Type B pancreatic cell (in vitro differentiated cells): Measurements from ENCODE around the gene PHC2. TPM values are rescaled to one million over a fixed set of nuclear protein-coding genes. Genes with fewer than 3 reads are reported as not detected.
A peak's percentile ranks its signal among the peaks of the same experiment; 100 is the strongest.

Experiments
- DNase-seq: peaks from one replicate; pipeline ENCODE4 v3.0.0; 2021; ENCODE audit warnings: mixed read lengths; ENCODE audit not compliant: unreplicated experiment; ENCODE audit errors: extremely low spot score
- H3K27ac Mint-ChIP-seq: 2 replicates; pipeline ENCODE4 v1.8.0; 2021; ENCODE audit warnings: mild to moderate bottlenecking, mixed read lengths
- H3K27me3 Mint-ChIP-seq: 2 replicates; pipeline ENCODE4 v1.8.0; 2021; ENCODE audit warnings: mixed read lengths
- H3K36me3 Mint-ChIP-seq: 2 replicates; pipeline ENCODE4 v1.8.0; 2021; ENCODE audit warnings: mixed read lengths
- H3K4me1 Mint-ChIP-seq: one replicate; pipeline ENCODE4 v1.8.0; 2021; ENCODE audit warnings: mixed read lengths; ENCODE audit not compliant: unreplicated experiment
- H3K4me3 Mint-ChIP-seq: 2 replicates; pipeline ENCODE4 v1.8.0; 2021; ENCODE audit warnings: mild to moderate bottlenecking, mixed read lengths
- H3K9me3 Mint-ChIP-seq: 2 replicates; pipeline ENCODE4 v1.8.0; 2021; ENCODE audit warnings: mixed read lengths
- CTCF ChIP-seq: fragments of 200-600 bp; sonication (generic); conservative IDR thresholded peaks from 2 replicates; pipeline ENCODE4 v1.5.0; 2021; ENCODE audit warnings: antibody characterized with exemption, mild to moderate bottlenecking
- total RNA-seq: library from RNA; stranded (reverse); gene quantifications from 2 replicates; pipeline ENCODE4 v1.2.1, GENCODE V29; 2021; ENCODE audit warnings: low replicate concordance

Gene PHC2
- total RNA-seq, 1 donor from 2014 or later: 106 TPM

GRCh38 chr1:33288976-33289857 is 141.7 kb downstream of the PHC2 start:
- Mint-ChIP-seq H3K27ac (peak overlapping the region; percentile 41), H3K4me3 (no peak overlapping the region)
- no peak for DNase-seq

GRCh38 chr1:33287317-33287716 is 143.6 kb downstream of the PHC2 start:
- no peaks in the 10 kb centered on the region for H3K27me3 Mint-ChIP-seq
- no peak for DNase-seq
- no peak for TF ChIP-seq CTCF
- H3K36me3 Mint-ChIP-seq: peaks cover 28% of the 10 kb centered on the region
- H3K9me3 Mint-ChIP-seq: no peaks in the 10 kb centered on the region
- H3K4me1 Mint-ChIP-seq: peaks cover 18% of the 10 kb centered on the region
- no peak overlapping the region for H3K27ac Mint-ChIP-seq
- H3K4me3 Mint-ChIP-seq: no peak overlapping the region

More at GRCh38 chr1:33288976-33289857, 141.7 kb downstream of the PHC2 start:
- peaks cover 12% of the 10 kb centered on the region for H3K4me1 Mint-ChIP-seq
- H3K36me3 Mint-ChIP-seq: peaks cover 26% of the 10 kb centered on the region
- H3K9me3 Mint-ChIP-seq: no peaks in the 10 kb centered on the region
- H3K27me3 Mint-ChIP-seq: no peaks in the 10 kb centered on the region
- TF ChIP-seq CTCF: no peak

- no peak for TF ChIP-seq CTCF
- Mint-ChIP-seq H3K4me1 (peaks cover 18% of the 10 kb centered on the region), H3K4me3 (no peak overlapping the region), H3K36me3 (peaks cover 35% of the 10 kb centered on the region), H3K9me3 (no peaks in the 10 kb centered on the region), H3K27ac (no peak overlapping the region), H3K27me3 (no peaks in the 10 kb centered on the region)
- no peak for DNase-seq
These were observed 144.3 kb downstream of the PHC2 start for GRCh38 chr1:33286451-33287185.

- Mint-ChIP-seq H3K27me3 (no peaks in the 10 kb centered on the region), H3K4me3 (no peak overlapping the region), H3K9me3 (no peaks in the 10 kb centered on the region), H3K4me1 (peaks cover 15% of the 10 kb centered on the region), H3K36me3 (peaks cover 33% of the 10 kb centered on the region), H3K27ac (peak overlapping the region; percentile 61)
- no peak for DNase-seq
- no peak for TF ChIP-seq CTCF
These were observed 146.8 kb downstream of the PHC2 start for GRCh38 chr1:33284049-33284448.

- TF ChIP-seq CTCF: no peak
- DNase-seq: no peak
- Mint-ChIP-seq H3K27ac (no peak overlapping the region), H3K4me3 (no peak overlapping the region), H3K4me1 (peaks cover 12% of the 10 kb centered on the region), H3K36me3 (peaks cover 33% of the 10 kb centered on the region), H3K27me3 (no peaks in the 10 kb centered on the region), H3K9me3 (no peaks in the 10 kb centered on the region)
These were observed 148.1 kb downstream of the PHC2 start for GRCh38 chr1:33282791-33283190.
